Testis (tissue), 3 donors: ENCODE results near the gene S1PR4. TPM values are rescaled to one million over a fixed set of nuclear protein-coding genes. Genes with fewer than 3 reads are reported as not detected.
"Not testable (repeated sequence)": the region's sequence is repeated elsewhere in the genome, so short reads cannot be mapped to it uniquely, and the experiment has no call there.

Source experiments
- DNase-seq: peaks from one replicate; pipeline ENCODE4 v3.0.0-alpha.2; 2019
- H3K27ac ChIP-seq, 2 donors: fragments of 200-600 bp; sonication (generic); one replicate each; pipeline ENCODE4 v1.5.1; 2019
- H3K27me3 ChIP-seq: fragments of 200-600 bp; sonication (generic); one replicate; pipeline ENCODE4 v1.5.1; 2019
- H3K36me3 ChIP-seq: fragments of 200-600 bp; sonication (generic); one replicate; pipeline ENCODE4 v1.5.1; 2017; ENCODE audit warnings: low read depth; ENCODE audit errors: missing control alignments
- H3K4me1 ChIP-seq: fragments of 200-600 bp; sonication (generic); one replicate; pipeline ENCODE4 v1.5.1; 2019
- H3K4me3 ChIP-seq, 2 donors: fragments of 200-600 bp; sonication (generic); one replicate each; pipeline ENCODE4 v1.5.1; 2017 to 2019
- H3K9me3 ChIP-seq: fragments of 200-600 bp; sonication (generic); one replicate; pipeline ENCODE4 v1.5.1; 2017
- POLR2A ChIP-seq: fragments of 450-650 bp; IDR thresholded peaks from one replicate; pipeline ENCODE4 v1.6.1; 2017; ENCODE audit warnings: antibody characterized with exemption, mild to moderate bottlenecking, moderate library complexity
- WGBS, 2 donors: methylation state at CpG; one replicate each; pipeline ENCODE4 v1.1.5; 2018; 5-methylcytosine and 5-hydroxymethylcytosine counted together
- intact Hi-C: fragments of 100-400 bp; cut with DNase I; formaldehyde crosslinking; loops from one replicate; pipeline ENCODE4 v1.15.1; 2023; ENCODE audit warnings: low total_unique reads
- polyA plus RNA-seq: library from polyadenylated mRNA; stranded (reverse); fragments of 350-450 nt; fragmentation: Illumina TruSeq; extraction: RNeasy Lipid Tissue Mini Kit (QIAGEN cat#74804); gene quantifications from one replicate; pipeline ENCODE4 v1.2.3, GENCODE V29; 2014; ENCODE audit warnings: low read depth, low replicate concordance; ENCODE audit not compliant: insufficient read depth
- total RNA-seq, 2 donors: library from RNA; depleted of rRNA; stranded (reverse); fragments of >200 nt; gene quantifications; one replicate each; pipeline ENCODE4 v1.2.3, GENCODE V29; 2016
- TF ChIP-seq, protein P1 (sequence below), 3 experiments: fragments of 450-650 bp in 2 of 3; fragments of 200-600 bp in 1 of 3; sonication (generic) in 1 of 3; IDR thresholded peaks; one replicate each; pipeline ENCODE4 v1.5.1; 2016 to 2019; ENCODE audit warnings: antibody characterized with exemption in 3 of 3, mild to moderate bottlenecking in 2 of 3, moderate library complexity in 1 of 3

The S1PR4 gene
- total and polyA plus RNA-seq, 3 donors from 2014 or later: 0.39 to 0.81 (median 0.61) TPM

DNA sequence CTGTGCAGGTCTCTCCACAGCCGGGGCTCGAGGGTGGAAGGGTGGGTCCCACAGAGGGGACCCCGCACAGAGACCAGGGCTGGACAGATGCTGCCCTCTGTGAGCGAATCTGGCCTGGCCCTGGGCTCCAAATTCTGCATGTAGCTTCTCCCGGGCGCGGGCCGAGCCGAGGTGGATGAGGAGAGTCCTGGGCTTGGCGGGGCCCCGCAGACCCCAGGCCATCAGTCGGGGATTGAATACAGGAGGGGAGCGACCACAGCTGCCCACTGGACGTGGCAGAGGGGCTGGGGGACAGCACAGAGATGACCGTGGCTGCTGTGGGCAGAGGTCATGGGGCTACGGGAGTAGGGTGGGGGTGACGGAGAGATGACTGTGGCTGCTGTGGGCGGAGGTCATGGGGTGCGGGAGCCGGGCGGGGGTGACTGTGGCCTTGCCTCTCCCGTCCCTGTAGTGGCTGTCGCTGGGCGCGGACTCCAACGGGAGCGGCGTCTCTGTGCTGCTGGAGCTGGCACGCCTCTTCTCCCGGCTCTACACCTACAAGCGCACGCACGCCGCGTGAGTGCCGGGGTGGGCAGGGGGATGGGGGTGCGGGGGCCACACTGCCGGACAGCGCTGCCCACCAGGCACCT, 22.6 kb downstream of the S1PR4 start:
- Histone ChIP-seq H3K27me3 (no peaks in the 10 kb centered on the region), H3K9me3 (no peaks in the 10 kb centered on the region), H3K4me3 (no peak overlapping the region), H3K27ac (no peak overlapping the region), H3K36me3 (no peaks in the 10 kb centered on the region), H3K4me1 (no peaks in the 10 kb centered on the region)
- intact Hi-C loops: no loop called here
- no peak for TF ChIP-seq POLR2A
- no peak for DNase-seq
- WGBS, 2 donors: 95 to 97% methylated on average over 22 to 38 of the region's 39 CpGs

DNA sequence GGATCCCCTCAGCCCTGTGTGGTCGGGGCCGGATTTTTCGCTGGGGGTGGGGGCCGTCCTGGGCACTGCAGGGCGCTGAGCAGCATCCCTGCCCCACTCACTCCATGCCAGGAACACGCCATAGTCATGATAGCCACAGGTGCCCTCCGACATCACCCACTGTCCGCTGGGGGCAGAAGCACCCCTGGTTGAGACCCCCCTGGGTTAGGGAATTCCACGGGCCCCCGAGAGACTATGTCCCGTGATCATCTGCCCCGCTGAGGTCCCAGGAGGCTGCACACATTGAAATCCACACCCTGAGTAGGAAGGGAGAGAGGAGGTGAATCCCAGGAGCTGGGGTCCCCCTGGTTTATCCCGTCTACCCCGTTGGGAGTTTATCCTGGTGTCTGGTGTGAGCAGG, 23.3 kb downstream of the S1PR4 start:
- no peaks in the 10 kb centered on the region for H3K9me3 ChIP-seq
- intact Hi-C loops: no loop called here
- no peaks in the 10 kb centered on the region for H3K4me1 ChIP-seq
- TF ChIP-seq, protein P1, sequence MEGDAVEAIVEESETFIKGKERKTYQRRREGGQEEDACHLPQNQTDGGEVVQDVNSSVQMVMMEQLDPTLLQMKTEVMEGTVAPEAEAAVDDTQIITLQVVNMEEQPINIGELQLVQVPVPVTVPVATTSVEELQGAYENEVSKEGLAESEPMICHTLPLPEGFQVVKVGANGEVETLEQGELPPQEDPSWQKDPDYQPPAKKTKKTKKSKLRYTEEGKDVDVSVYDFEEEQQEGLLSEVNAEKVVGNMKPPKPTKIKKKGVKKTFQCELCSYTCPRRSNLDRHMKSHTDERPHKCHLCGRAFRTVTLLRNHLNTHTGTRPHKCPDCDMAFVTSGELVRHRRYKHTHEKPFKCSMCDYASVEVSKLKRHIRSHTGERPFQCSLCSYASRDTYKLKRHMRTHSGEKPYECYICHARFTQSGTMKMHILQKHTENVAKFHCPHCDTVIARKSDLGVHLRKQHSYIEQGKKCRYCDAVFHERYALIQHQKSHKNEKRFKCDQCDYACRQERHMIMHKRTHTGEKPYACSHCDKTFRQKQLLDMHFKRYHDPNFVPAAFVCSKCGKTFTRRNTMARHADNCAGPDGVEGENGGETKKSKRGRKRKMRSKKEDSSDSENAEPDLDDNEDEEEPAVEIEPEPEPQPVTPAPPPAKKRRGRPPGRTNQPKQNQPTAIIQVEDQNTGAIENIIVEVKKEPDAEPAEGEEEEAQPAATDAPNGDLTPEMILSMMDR (IDR thresholded peaks at IDR 0.05): no peak
- no peak for TF ChIP-seq POLR2A
- DNase-seq: no peak
- WGBS, 2 donors: 92 to 97% methylated on average over 6 to 14 of the region's 14 CpGs
- H3K4me3 ChIP-seq: no peak overlapping the region
- H3K36me3 ChIP-seq: no peaks in the 10 kb centered on the region
- H3K27ac ChIP-seq: no peak overlapping the region
- no peaks in the 10 kb centered on the region for H3K27me3 ChIP-seq

DNA sequence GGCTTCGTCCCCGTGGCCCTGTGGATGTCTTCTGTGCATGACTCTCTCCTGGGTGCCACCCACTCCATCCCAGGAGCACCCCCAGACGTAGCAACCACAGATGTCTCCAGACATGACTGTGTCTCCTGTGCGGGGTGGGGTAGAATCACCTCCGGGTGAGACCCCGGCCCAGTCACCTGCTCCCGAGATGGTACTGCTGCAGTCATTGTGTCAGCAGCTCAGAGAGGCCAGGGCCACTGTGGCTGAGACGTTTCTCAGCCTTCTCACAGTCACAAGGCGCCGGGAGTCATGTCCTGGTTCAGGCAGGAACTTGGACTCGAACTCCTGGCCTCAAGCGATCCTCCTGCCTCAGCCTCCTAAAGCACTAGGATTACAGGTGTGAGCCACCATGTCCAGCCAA, 23.8 kb downstream of the S1PR4 start:
- WGBS, 2 donors: 75 to 85% methylated on average over 2 to 12 of the region's 12 CpGs
- no peak for TF ChIP-seq POLR2A
- TF ChIP-seq, protein P1 (IDR thresholded peaks at IDR 0.05): no peak
- intact Hi-C loops: no loop called here

DNA sequence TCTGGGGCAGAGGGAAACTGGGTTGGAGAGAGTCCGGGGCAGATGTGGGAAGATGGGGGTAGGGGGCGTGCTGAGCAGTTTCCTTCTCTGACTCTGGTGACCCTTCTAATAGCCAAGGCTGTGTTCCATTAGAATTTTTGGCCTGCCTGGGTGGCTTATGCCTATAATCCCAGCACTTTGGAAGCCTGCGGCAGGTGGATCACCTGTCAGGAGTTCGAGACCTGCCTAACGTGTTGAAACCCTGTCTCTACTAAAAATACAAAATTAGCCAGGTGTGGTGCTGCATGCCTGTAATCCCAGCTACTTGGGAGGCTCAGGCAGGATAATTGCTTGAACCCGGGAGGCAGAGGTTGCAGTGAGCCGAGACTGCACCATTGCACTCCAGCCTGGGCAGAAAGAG, 24.3 kb downstream of the S1PR4 start:
- DNase-seq, H3K27ac ChIP-seq, H3K4me3 ChIP-seq, intact Hi-C loops, H3K9me3 ChIP-seq, H3K36me3 ChIP-seq, H3K27me3 ChIP-seq, H3K4me1 ChIP-seq: not testable (repeated sequence)
- WGBS, 2 donors: 92 to 95% methylated on average over 7 of the region's 7 CpGs

More for the DNA sequence above, 23.8 kb downstream of the S1PR4 start:
- Histone ChIP-seq H3K4me1 (no peaks in the 10 kb centered on the region), H3K4me3 (no peak overlapping the region), H3K36me3 (no peaks in the 10 kb centered on the region), H3K27ac (no peak overlapping the region), H3K27me3 (no peaks in the 10 kb centered on the region), H3K9me3 (no peaks in the 10 kb centered on the region)
- no peak for DNase-seq

DNA sequence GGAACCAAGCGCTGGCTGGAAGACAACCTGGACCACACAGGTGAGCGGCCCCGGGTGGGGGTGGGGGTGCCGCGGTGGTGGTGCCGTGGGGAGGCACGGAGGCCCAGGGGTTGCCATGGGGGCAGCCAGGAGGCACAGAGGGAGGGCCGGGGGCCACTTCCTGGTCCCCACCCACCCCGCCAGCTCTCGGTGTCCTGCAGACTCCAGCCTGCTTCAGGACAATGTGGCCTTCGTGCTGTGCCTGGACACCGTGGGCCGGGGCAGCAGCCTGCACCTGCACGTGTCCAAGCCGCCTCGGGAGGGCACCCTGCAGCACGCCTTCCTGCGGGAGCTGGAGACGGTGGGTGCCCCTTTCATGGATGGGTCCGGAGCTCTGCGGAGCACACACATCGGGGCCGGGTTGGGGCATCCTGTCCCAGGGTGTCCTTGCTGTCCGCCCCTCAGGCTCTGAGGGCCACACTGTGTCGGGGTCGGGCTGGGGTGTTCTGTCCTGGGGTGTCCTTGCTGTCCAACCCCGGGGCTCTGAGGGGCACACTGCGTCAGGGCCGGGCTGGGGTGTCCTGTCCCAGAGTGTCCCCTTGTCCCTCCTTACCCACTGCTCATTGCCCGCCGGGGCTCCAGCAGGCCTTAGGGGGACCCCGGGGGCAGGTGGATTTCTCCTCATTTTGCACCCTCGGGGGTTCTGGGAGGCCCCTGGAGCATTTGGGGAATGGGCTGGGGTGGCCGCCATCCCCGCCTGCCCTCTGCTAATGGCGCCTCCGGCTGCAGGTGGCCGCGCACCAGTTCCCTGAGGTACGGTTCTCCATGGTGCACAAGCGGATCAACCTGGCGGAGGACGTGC, 25.5 kb downstream of the S1PR4 start:
- intact Hi-C loops: no loop called here
- Histone ChIP-seq H3K9me3 (no peaks in the 10 kb centered on the region), H3K27ac (no peak overlapping the region), H3K4me1 (no peaks in the 10 kb centered on the region), H3K27me3 (no peaks in the 10 kb centered on the region), H3K36me3 (no peaks in the 10 kb centered on the region), H3K4me3 (no peak overlapping the region)
- WGBS, 2 donors: 92 to 93% methylated on average over 26 to 30 of the region's 43 CpGs
- TF ChIP-seq, protein P1 (IDR thresholded peaks at IDR 0.05): no peak
- TF ChIP-seq POLR2A: no peak
- DNase-seq: no peak
